Fibroblast of pulmonary artery (primary cell): ENCODE data around the gene CERS5.

Experiments
- DNase-seq: peaks from one replicate; pipeline ENCODE4 v3.0.0-alpha.2; 2010; ENCODE audit warnings: low read depth
- H3K4me3 ChIP-seq: replicated peaks from 2 replicates; pipeline ENCODE4 v1.5.1; 2011; ENCODE audit warnings: low read depth, mild to moderate bottlenecking, control low read depth, low read length, moderate library complexity
- TF ChIP-seq, protein P1 (sequence below): IDR thresholded peaks from 2 replicates; pipeline ENCODE4 v1.5.1; 2011; ENCODE audit warnings: mild to moderate bottlenecking, control low read depth, low read length, inconsistent platforms; ENCODE audit errors: missing control alignments

CERS5 gene

GRCh38 chr12:50187084-50187900, 20.1 kb upstream of the CERS5 start:
- TF ChIP-seq, protein P1, sequence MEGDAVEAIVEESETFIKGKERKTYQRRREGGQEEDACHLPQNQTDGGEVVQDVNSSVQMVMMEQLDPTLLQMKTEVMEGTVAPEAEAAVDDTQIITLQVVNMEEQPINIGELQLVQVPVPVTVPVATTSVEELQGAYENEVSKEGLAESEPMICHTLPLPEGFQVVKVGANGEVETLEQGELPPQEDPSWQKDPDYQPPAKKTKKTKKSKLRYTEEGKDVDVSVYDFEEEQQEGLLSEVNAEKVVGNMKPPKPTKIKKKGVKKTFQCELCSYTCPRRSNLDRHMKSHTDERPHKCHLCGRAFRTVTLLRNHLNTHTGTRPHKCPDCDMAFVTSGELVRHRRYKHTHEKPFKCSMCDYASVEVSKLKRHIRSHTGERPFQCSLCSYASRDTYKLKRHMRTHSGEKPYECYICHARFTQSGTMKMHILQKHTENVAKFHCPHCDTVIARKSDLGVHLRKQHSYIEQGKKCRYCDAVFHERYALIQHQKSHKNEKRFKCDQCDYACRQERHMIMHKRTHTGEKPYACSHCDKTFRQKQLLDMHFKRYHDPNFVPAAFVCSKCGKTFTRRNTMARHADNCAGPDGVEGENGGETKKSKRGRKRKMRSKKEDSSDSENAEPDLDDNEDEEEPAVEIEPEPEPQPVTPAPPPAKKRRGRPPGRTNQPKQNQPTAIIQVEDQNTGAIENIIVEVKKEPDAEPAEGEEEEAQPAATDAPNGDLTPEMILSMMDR, result no peak
- DNase-seq, result peak; percentile 91
- no peak overlapping the region for H3K4me3 ChIP-seq

GRCh38 chr12:50186681-50187080, 19.5 kb upstream of the CERS5 start:
- DNase-seq, result no peak
- H3K4me3 ChIP-seq, result no peak overlapping the region
- TF ChIP-seq, protein P1, result no peak

DNA sequence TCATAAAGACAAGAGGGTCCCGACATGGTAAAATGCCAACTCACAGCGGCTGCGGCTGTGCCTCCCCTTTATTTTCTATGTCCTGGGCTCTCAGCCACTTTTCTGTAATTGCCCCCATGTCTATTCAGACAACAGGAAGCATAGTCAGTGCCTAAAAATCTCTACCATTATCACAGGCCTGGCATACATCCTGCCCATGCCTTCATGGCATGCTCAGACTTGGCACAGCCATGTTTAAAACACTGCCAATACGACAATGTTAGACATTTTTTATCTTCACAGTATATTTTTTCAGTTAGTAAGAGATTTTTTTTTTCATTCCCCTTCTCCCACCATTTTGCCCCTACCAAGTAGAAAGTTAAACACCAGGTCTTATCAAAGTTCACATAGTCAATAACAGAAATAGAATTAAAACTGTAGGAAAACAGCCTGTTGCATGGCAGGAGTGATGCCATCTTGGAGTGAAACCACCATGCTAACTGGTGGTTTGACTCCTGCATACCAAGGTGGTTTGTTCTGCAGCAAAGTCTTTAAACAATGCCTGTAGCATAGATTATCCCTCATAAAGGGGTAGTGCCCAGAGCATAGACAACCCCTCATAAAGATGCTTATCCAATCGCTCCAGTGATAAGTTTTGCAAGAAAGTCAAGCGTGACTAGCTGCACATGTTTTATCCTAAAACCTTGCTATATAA, 18.9 kb upstream of the CERS5 start:
- peak; percentile 67 for DNase-seq
- H3K4me3 ChIP-seq, result no peak overlapping the region
- TF ChIP-seq, protein P1, result no peak

DNA sequence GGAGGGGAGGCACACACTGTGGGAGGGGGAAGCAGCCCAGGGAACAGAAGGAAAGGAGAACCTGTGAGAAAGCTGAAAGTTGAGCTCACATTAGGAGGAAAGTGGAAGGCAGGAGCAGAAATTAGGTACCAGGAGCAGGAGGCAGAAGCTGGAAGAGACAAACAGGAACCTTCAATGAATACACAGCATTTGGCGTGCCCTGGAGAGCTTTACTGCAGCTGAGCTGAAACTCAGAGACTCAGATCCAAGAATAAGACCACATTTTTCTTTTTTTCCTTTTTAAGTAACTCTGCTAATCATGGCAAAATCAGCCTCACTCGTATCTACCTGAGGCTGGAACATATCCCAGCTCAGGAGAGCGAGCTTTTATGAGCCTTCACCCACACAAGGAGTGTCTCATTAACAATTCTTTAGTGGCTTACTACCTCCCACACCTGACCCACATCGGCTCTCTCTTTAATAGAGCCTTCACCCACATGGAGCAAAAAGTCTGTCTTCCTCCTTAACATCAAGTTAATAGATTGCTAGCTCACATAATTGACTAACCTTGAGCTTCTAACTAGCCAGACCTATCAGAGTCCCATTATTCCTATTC, 18.2 kb upstream of the CERS5 start:
- TF ChIP-seq, protein P1, result no peak
- no peak overlapping the region for H3K4me3 ChIP-seq
- no peak for DNase-seq

DNA sequence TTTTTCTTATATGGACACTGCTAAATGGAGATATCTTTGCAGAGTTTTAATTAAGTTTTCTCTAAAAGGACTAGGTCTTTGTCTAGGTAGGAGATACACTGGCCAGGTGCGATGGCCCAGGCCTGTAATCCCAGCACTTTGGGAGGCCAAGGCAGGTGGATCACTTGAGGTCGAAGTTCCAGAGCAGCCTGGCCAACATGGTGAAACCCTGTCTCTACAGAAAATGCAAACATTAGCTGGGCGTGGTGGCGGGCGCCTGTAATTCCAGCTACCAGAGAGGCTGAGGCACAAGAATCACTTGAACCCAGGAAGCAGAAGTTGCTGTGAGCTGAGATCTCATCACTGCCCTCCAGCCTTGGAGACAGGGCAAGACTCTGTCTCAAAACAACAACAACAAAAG, 17.1 kb upstream of the CERS5 start:
- TF ChIP-seq, protein P1, result no peak
- no peak for DNase-seq
- H3K4me3 ChIP-seq, result no peak overlapping the region

DNA sequence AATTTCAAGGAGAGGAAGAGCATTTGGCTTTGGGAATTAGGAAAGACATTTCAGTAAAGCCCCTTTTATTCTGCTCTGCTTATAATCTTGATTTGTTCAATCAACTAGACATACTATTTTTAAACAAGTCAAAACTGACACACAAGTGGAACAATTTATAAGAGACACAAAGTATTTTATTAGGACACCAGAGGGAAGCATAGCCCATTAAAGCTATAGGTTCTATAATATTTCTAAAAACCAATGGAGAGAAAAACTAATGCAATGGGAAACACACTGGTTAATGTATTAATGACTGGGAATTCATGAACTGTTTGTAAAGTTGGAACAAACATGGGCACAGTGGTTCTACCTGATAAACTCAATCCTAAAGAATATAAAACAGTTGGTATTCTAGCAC, 15.3 kb upstream of the CERS5 start:
- no peak for DNase-seq
- TF ChIP-seq, protein P1, result no peak

More for the DNA sequence above, 15.3 kb upstream of the CERS5 start:
- no peak overlapping the region for H3K4me3 ChIP-seq
